HEK293T (cell line): Measurements from ENCODE around the gene HOXA4.

Experiments used
- ARNT ChIP-seq: fragments of 450-650 bp; IDR thresholded peaks from 2 replicates; pipeline ENCODE4 v1.6.1; 2017; ENCODE audit warnings: mild to moderate bottlenecking
- BHLHE40 ChIP-seq: fragments of 450-650 bp; IDR thresholded peaks from 2 replicates; pipeline ENCODE4 v1.6.1; 2016; ENCODE audit warnings: mild to moderate bottlenecking, moderate library complexity, borderline replicate concordance
- ELF4 ChIP-seq: fragments of 450-650 bp; IDR thresholded peaks from 2 replicates; pipeline ENCODE4 v1.6.1; 2017; ENCODE audit warnings: antibody characterized with exemption
- FOXA1 ChIP-seq: fragments of 450-650 bp; IDR thresholded peaks from 2 replicates; pipeline ENCODE4 v1.6.1; 2016; ENCODE audit warnings: mild to moderate bottlenecking
- FOXK2 ChIP-seq: fragments of 450-650 bp; IDR thresholded peaks from 2 replicates; pipeline ENCODE4 v1.6.1; 2016; ENCODE audit warnings: mild to moderate bottlenecking
- FOXM1 ChIP-seq: fragments of 450-650 bp; IDR thresholded peaks from 2 replicates; pipeline ENCODE4 v1.6.1; 2017; ENCODE audit warnings: mild to moderate bottlenecking, borderline replicate concordance
- HDGF ChIP-seq: fragments of 450-650 bp; IDR thresholded peaks from 2 replicates; pipeline ENCODE4 v1.6.1; 2017; ENCODE audit warnings: antibody characterized with exemption, borderline replicate concordance
- LEF1 ChIP-seq: fragments of 450-650 bp; IDR thresholded peaks from 2 replicates; pipeline ENCODE4 v1.6.1; 2017; ENCODE audit warnings: mild to moderate bottlenecking, borderline replicate concordance
- NFRKB ChIP-seq: fragments of 450-650 bp; IDR thresholded peaks from 2 replicates; pipeline ENCODE4 v1.6.1; 2016; ENCODE audit warnings: mild to moderate bottlenecking, moderate library complexity
- PKNOX1 ChIP-seq: fragments of 450-650 bp; IDR thresholded peaks from 2 replicates; pipeline ENCODE4 v1.6.1; 2016
- SP1 ChIP-seq: fragments of 450-650 bp; IDR thresholded peaks from 2 replicates; pipeline ENCODE4 v1.6.1; 2017
- TARDBP ChIP-seq: fragments of 450-650 bp; IDR thresholded peaks from 2 replicates; pipeline ENCODE4 v1.6.1; 2016
- ZNF384 ChIP-seq: fragments of 450-650 bp; IDR thresholded peaks from 2 replicates; pipeline ENCODE4 v1.6.1; 2016

- no peak for TF ChIP-seq FOXM1
- TF ChIP-seq NFRKB: no peak
- TF ChIP-seq FOXA1: no peak
- no peak for TF ChIP-seq FOXK2
- no peak for TF ChIP-seq SP1
- no peak for TF ChIP-seq ELF4
- no peak for TF ChIP-seq BHLHE40
- TF ChIP-seq ZNF384: no peak
- TF ChIP-seq ARNT: no peak
- TF ChIP-seq TARDBP: no peak
- TF ChIP-seq HDGF: no peak
- peak; percentile 56 for TF ChIP-seq PKNOX1
- TF ChIP-seq LEF1: no peak
Observed at GRCh38 chr7:27162561-27163287, 32.2 kb upstream of the HOXA4 start.
